ENCODE data around the gene SLC35F4.

The SLC35F4 gene

GRCh38 chr14:57797160-57797559 lies 68.7 kb downstream of the SLC35F4 start:
- intact Hi-C loops (cut with DNase I; ENCODE audit: low total_unique reads), result no loop called here
- no peaks in the 10 kb centered on the region for H3K36me3 ChIP-seq
- H3K27me3 ChIP-seq, result no peaks in the 10 kb centered on the region
- no peak for TF ChIP-seq CTCF (IDR thresholded peaks at IDR 0.05)
- H3K4me3 ChIP-seq, result no peak overlapping the region
- peaks cover 0 to 10% (median 0%) of the 10 kb centered on the region in 3 donors for H3K9me3 ChIP-seq
- no peak overlapping the region for H3K27ac ChIP-seq
- H3K4me1 ChIP-seq, result no peaks in the 10 kb centered on the region
- DNase-seq, result no peak

GRCh38 chr14:57796556-57796955 lies 69.3 kb downstream of the SLC35F4 start:
- no peak overlapping the region for H3K4me3 ChIP-seq
- no peaks in the 10 kb centered on the region for H3K27me3 ChIP-seq
- no peak for DNase-seq
- TF ChIP-seq CTCF (IDR thresholded peaks at IDR 0.05), result no peak
- no peaks in the 10 kb centered on the region for H3K4me1 ChIP-seq
- H3K36me3 ChIP-seq, result no peaks in the 10 kb centered on the region
- peaks cover 0 to 10% (median 0%) of the 10 kb centered on the region in 3 donors for H3K9me3 ChIP-seq
- no peak overlapping the region for H3K27ac ChIP-seq
- intact Hi-C loops (cut with DNase I; ENCODE audit: low total_unique reads), result no loop called here

- TF ChIP-seq CTCF (IDR thresholded peaks at IDR 0.05), result no peak
- intact Hi-C loops (cut with DNase I; ENCODE audit: low total_unique reads), result no loop called here
- Histone ChIP-seq H3K27ac (no peak overlapping the region), H3K27me3 (no peaks in the 10 kb centered on the region), H3K4me3 (no peak overlapping the region), H3K4me1 (no peaks in the 10 kb centered on the region), H3K9me3 (peaks cover 0 to 35% (median 13%) of the 10 kb centered on the region in 3 donors), H3K36me3 (no peaks in the 10 kb centered on the region)
- DNase-seq, result no peak
These were observed 80.8 kb downstream of the SLC35F4 start for GRCh38 chr14:57785058-57785457.

GRCh38 chr14:57771801-57772200 lies 94.1 kb downstream of the SLC35F4 start:
- Histone ChIP-seq H3K4me1 (no peaks in the 10 kb centered on the region), H3K27ac (no peak overlapping the region), H3K36me3 (no peaks in the 10 kb centered on the region), H3K27me3 (no peaks in the 10 kb centered on the region), H3K4me3 (no peak overlapping the region), H3K9me3 (peaks cover 0 to 3% (median 0%) of the 10 kb centered on the region in 3 donors)
- intact Hi-C loops (cut with DNase I; ENCODE audit: low total_unique reads), result no loop called here
- DNase-seq, result no peak
- TF ChIP-seq CTCF (IDR thresholded peaks at IDR 0.05), result no peak

GRCh38 chr14:57769863-57770523 lies 95.9 kb downstream of the SLC35F4 start:
- Histone ChIP-seq H3K27ac (no peak overlapping the region), H3K4me1 (no peaks in the 10 kb centered on the region), H3K4me3 (no peak overlapping the region), H3K9me3 (no peaks in the 10 kb centered on the region), H3K27me3 (no peaks in the 10 kb centered on the region), H3K36me3 (no peaks in the 10 kb centered on the region)
- no peak for TF ChIP-seq CTCF (IDR thresholded peaks at IDR 0.05)
- DNase-seq, result no peak
- intact Hi-C loops (cut with DNase I; ENCODE audit: low total_unique reads), result no loop called here

GRCh38 chr14:57761800-57762199 lies 104.1 kb downstream of the SLC35F4 start:
- no peak for TF ChIP-seq CTCF (IDR thresholded peaks at IDR 0.05)
- intact Hi-C loops (cut with DNase I; ENCODE audit: low total_unique reads), result no loop called here
- no peaks in the 10 kb centered on the region for H3K4me1 ChIP-seq

More at GRCh38 chr14:57761800-57762199, 104.1 kb downstream of the SLC35F4 start:
- Histone ChIP-seq H3K27ac (no peak overlapping the region), H3K4me3 (no peak overlapping the region), H3K36me3 (no peaks in the 10 kb centered on the region), H3K27me3 (no peaks in the 10 kb centered on the region), H3K9me3 (peaks cover 0 to 3% (median 0%) of the 10 kb centered on the region in 3 donors)
- no peak for DNase-seq
